ENCODE measurements around the gene KIF2A.
A peak's percentile ranks its signal among the peaks of the same experiment; 100 is the strongest.

Gene KIF2A

GRCh38 chr5:62298118-62298517, 7.9 kb upstream of the KIF2A start:
- Histone ChIP-seq H3K9me3 (ENCODE audit: insufficient read depth, low read length, severe bottlenecking) (no peaks in the 10 kb centered on the region), H3K9ac (ENCODE audit: low read depth, low read length) (no peak overlapping the region), H3K4me3 (ENCODE audit: low read depth in 1 of 2, low read length in 2 of 2) (no peak overlapping the region), H4K20me1 (ENCODE audit: insufficient read depth, low read length) (no peaks in the 10 kb centered on the region), H3K79me2 (ENCODE audit: insufficient read depth, low read length) (no peaks in the 10 kb centered on the region), H3K36me3 (ENCODE audit: insufficient read depth, low read length) (no peaks in the 10 kb centered on the region), H3K4me1 (ENCODE audit: insufficient read depth, low read length) (peaks cover 18% of the 10 kb centered on the region), H3K27ac (ENCODE audit: low read length) (no peak overlapping the region), H2AFZ (ENCODE audit: low read depth, low read length) (no peak overlapping the region), H3K4me2 (ENCODE audit: insufficient read depth, low read length) (no peak overlapping the region), H3K27me3 (ENCODE audit: insufficient read depth, low read length, poor library complexity) (no peaks in the 10 kb centered on the region)
- ATAC-seq (ENCODE audit: insufficient read depth, low read depth) (no peak), DNase-seq (no peak)
- no peak for TF ChIP-seq CTCF (IDR thresholded peaks at IDR 0.05; ENCODE audit: borderline replicate concordance, extremely low read depth, low read length, poor library complexity, severe bottlenecking)
- no peak for TF ChIP-seq EZH2 (IDR thresholded peaks at IDR 0.05; ENCODE audit: borderline replicate concordance, low read depth, low read length, severe bottlenecking)

GRCh38 chr5:62299101-62299500, 6.9 kb upstream of the KIF2A start:
- ATAC-seq (ENCODE audit: insufficient read depth, low read depth) (no peak), DNase-seq (no peak)
- peaks cover 18% of the 10 kb centered on the region for H3K4me1 ChIP-seq (ENCODE audit: insufficient read depth, low read length)
- H3K27ac ChIP-seq (ENCODE audit: low read length): no peak overlapping the region
- no peak overlapping the region for H3K4me3 ChIP-seq (ENCODE audit: low read depth in 1 of 2, low read length in 2 of 2)
- no peak overlapping the region for H3K9ac ChIP-seq (ENCODE audit: low read depth, low read length)
- no peaks in the 10 kb centered on the region for H3K9me3 ChIP-seq (ENCODE audit: insufficient read depth, low read length, severe bottlenecking)
- TF ChIP-seq EZH2 (IDR thresholded peaks at IDR 0.05; ENCODE audit: borderline replicate concordance, low read depth, low read length, severe bottlenecking) (no peak), CTCF (IDR thresholded peaks at IDR 0.05; ENCODE audit: borderline replicate concordance, extremely low read depth, low read length, poor library complexity, severe bottlenecking) (no peak)
- no peaks in the 10 kb centered on the region for H3K36me3 ChIP-seq (ENCODE audit: insufficient read depth, low read length)
- no peak overlapping the region for H3K4me2 ChIP-seq (ENCODE audit: insufficient read depth, low read length)
- no peaks in the 10 kb centered on the region for H4K20me1 ChIP-seq (ENCODE audit: insufficient read depth, low read length)
- H2AFZ ChIP-seq (ENCODE audit: low read depth, low read length): no peak overlapping the region
- no peaks in the 10 kb centered on the region for H3K79me2 ChIP-seq (ENCODE audit: insufficient read depth, low read length)
- no peaks in the 10 kb centered on the region for H3K27me3 ChIP-seq (ENCODE audit: insufficient read depth, low read length, poor library complexity)

GRCh38 chr5:62299600-62299999, 6.4 kb upstream of the KIF2A start:
- ATAC-seq (ENCODE audit: insufficient read depth, low read depth): peak; percentile 70
- no peak for DNase-seq
- Histone ChIP-seq H3K4me3 (ENCODE audit: low read depth in 1 of 2, low read length in 2 of 2) (no peak overlapping the region), H3K9me3 (ENCODE audit: insufficient read depth, low read length, severe bottlenecking) (no peaks in the 10 kb centered on the region), H3K9ac (ENCODE audit: low read depth, low read length) (no peak overlapping the region), H4K20me1 (ENCODE audit: insufficient read depth, low read length) (no peaks in the 10 kb centered on the region), H3K4me1 (ENCODE audit: insufficient read depth, low read length) (peaks cover 18% of the 10 kb centered on the region), H3K79me2 (ENCODE audit: insufficient read depth, low read length) (no peaks in the 10 kb centered on the region), H2AFZ (ENCODE audit: low read depth, low read length) (no peak overlapping the region), H3K36me3 (ENCODE audit: insufficient read depth, low read length) (no peaks in the 10 kb centered on the region), H3K27me3 (ENCODE audit: insufficient read depth, low read length, poor library complexity) (no peaks in the 10 kb centered on the region), H3K27ac (ENCODE audit: low read length) (no peak overlapping the region), H3K4me2 (ENCODE audit: insufficient read depth, low read length) (no peak overlapping the region)
- TF ChIP-seq EZH2 (IDR thresholded peaks at IDR 0.05; ENCODE audit: borderline replicate concordance, low read depth, low read length, severe bottlenecking) (no peak), CTCF (IDR thresholded peaks at IDR 0.05; ENCODE audit: borderline replicate concordance, extremely low read depth, low read length, poor library complexity, severe bottlenecking) (no peak)

GRCh38 chr5:62305358-62305714, 670 bp upstream of the KIF2A start:
- peaks cover 46% of the 10 kb centered on the region for H3K79me2 ChIP-seq (ENCODE audit: insufficient read depth, low read length)
- H3K4me1 ChIP-seq (ENCODE audit: insufficient read depth, low read length): peaks cover 35% of the 10 kb centered on the region
- H3K27me3 ChIP-seq (ENCODE audit: insufficient read depth, low read length, poor library complexity): no peaks in the 10 kb centered on the region
- DNase-seq (no peak), ATAC-seq (ENCODE audit: insufficient read depth, low read depth) (no peak)
- H4K20me1 ChIP-seq (ENCODE audit: insufficient read depth, low read length): peaks cover 27% of the 10 kb centered on the region; the same call in 1 of the 2 replicates
- TF ChIP-seq CTCF (IDR thresholded peaks at IDR 0.05; ENCODE audit: borderline replicate concordance, extremely low read depth, low read length, poor library complexity, severe bottlenecking) (no peak), EZH2 (IDR thresholded peaks at IDR 0.05; ENCODE audit: borderline replicate concordance, low read depth, low read length, severe bottlenecking) (no peak)
- H3K36me3 ChIP-seq (ENCODE audit: insufficient read depth, low read length): peaks cover 12% of the 10 kb centered on the region
- H3K9me3 ChIP-seq (ENCODE audit: insufficient read depth, low read length, severe bottlenecking): no peaks in the 10 kb centered on the region
- peak overlapping the region; percentile 97 for H2AFZ ChIP-seq (ENCODE audit: low read depth, low read length)
- peak overlapping the region in 1 of 2 experiments; percentile 92; a peak in 3 of 4 replicates for H3K4me3 ChIP-seq (ENCODE audit: low read depth in 1 of 2, low read length in 2 of 2)
- peak overlapping the region; percentile 94 for H3K9ac ChIP-seq (ENCODE audit: low read depth, low read length)
- H3K4me2 ChIP-seq (ENCODE audit: insufficient read depth, low read length): peak overlapping the region; percentile 71
- H3K27ac ChIP-seq (ENCODE audit: low read length): peak overlapping the region; percentile 85
